Choroid plexus epithelial cell (primary cell): ENCODE data around the gene APBA2.

Experiments
- DNase-seq: peaks from one replicate; pipeline ENCODE4 v3.0.0-alpha.2; 2010; ENCODE audit warnings: low read depth
- H3K4me3 ChIP-seq: 2 replicates; pipeline ENCODE4 v1.5.1; 2011; ENCODE audit warnings: low read depth, mild to moderate bottlenecking, control low read depth, low read length, moderate library complexity
- TF ChIP-seq, protein P1 (sequence below): conservative IDR thresholded peaks from 2 replicates; pipeline ENCODE4 v1.5.1; 2011; ENCODE audit warnings: low read depth, mild to moderate bottlenecking, control low read depth, inconsistent platforms, low read length, moderate library complexity

The APBA2 gene

DNA sequence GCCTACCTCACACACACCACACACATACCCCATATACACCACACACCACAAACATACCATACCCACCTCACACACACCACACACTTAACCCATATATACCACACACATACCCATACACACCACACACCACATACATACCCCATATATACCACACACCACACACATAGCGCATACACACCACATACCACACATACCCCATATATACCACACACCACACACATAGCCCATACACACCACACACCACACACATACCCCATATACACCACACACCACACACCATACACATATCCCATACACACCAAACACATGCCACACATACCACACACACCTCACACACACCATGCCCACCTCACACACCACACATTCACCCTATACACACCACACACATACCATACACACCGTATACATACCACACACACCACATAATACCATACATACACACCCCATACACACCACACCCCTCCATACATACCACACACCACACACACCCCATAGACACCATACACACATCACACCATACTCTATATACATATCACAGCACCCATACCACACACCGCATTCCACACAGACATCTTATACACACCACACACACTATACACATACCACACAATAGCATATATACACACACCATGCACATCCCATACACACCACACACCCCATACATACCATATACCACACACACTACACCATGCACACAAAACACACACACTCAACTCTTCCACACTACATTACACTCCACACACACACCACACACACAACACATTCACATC is 29.5 kb downstream of the APBA2 start:
- no peak overlapping the region for H3K4me3 ChIP-seq
- TF ChIP-seq, protein P1, sequence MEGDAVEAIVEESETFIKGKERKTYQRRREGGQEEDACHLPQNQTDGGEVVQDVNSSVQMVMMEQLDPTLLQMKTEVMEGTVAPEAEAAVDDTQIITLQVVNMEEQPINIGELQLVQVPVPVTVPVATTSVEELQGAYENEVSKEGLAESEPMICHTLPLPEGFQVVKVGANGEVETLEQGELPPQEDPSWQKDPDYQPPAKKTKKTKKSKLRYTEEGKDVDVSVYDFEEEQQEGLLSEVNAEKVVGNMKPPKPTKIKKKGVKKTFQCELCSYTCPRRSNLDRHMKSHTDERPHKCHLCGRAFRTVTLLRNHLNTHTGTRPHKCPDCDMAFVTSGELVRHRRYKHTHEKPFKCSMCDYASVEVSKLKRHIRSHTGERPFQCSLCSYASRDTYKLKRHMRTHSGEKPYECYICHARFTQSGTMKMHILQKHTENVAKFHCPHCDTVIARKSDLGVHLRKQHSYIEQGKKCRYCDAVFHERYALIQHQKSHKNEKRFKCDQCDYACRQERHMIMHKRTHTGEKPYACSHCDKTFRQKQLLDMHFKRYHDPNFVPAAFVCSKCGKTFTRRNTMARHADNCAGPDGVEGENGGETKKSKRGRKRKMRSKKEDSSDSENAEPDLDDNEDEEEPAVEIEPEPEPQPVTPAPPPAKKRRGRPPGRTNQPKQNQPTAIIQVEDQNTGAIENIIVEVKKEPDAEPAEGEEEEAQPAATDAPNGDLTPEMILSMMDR: no peak
- DNase-seq: no peak

DNA sequence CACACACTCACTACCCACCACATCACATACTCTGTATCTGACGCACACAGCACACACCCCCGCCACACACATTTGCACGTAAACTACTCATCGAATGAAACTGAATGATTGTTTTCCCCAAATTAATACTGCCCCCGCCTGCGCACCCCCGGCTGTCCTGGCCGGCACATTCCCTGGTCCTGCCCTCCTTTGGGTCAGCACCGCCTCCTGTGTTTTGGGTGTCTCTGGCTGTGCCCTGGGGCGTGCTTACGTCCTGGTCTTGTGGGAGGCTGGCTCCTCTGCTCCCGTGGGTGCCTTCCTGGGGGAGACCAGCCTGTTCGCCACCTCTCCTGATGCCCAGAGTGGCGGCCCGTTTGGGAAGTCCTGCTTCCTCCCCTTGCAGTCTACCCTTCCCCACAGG is 30.2 kb downstream of the APBA2 start:
- TF ChIP-seq, protein P1: no peak
- no peak for DNase-seq
- H3K4me3 ChIP-seq: no peak overlapping the region

DNA sequence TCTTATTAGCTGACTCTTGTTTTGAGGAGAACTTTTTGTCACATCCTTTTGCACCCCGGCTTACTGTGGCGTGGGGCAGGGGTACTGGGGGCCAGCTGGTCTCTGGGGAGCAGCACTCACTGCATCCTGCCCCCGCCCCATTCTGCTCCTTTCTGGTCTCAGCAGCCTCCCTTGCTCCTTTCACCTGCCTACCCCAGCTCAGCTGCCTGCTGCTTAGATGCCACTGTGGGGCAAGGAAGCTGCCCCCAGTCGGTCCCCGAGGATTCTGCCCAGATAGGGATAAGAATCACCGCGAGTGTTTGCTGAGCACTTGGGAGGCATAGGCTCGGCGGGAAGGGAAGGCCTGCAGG is 32.0 kb downstream of the APBA2 start:
- DNase-seq: no peak

DNA sequence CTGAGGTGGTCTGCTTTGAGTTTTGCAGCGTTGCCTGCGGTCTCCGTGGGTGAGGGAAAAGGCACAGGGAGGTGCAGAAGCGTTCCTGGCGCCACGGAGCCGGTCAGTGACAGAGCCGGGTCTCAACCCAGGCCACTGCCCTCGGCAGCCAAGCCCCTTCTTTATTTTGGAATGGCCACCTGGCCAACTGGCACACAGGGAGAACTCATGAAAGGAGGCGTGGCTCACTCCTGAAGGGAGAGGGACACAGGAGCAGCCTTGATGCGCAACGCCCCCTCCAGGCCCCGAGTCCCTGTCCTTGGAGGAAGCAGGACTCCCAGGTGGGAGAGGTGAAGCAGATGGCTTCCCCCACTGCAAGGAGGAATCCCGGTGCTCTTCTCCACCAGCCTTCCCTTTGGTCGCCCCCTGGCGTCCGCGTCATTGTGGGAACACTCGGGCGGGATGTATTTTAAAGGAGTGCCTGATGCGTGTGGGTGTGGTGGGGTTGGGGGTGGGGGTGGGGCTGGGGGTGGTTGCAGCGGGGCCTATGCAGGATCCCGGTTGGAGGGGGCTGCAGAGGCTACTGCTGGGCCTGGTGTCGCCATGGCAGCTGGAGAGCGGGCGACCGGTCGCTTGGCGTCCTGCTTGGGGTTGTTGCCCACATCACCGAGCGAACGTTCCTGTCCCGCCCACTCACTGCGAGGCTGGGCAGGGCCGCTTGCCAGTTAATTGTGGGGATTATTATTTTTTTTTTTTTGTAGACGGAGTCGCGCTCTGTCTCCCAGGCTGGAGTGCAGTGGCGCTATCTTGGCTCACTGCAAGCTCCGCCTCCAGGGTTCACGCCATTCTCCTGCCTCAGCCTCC is 32.6 kb downstream of the APBA2 start:
- TF ChIP-seq, protein P1: peak; percentile 40
- DNase-seq: no peak
- H3K4me3 ChIP-seq: no peak overlapping the region

More for the DNA sequence above, 32.0 kb downstream of the APBA2 start:
- H3K4me3 ChIP-seq: no peak overlapping the region
- TF ChIP-seq, protein P1: no peak

DNA sequence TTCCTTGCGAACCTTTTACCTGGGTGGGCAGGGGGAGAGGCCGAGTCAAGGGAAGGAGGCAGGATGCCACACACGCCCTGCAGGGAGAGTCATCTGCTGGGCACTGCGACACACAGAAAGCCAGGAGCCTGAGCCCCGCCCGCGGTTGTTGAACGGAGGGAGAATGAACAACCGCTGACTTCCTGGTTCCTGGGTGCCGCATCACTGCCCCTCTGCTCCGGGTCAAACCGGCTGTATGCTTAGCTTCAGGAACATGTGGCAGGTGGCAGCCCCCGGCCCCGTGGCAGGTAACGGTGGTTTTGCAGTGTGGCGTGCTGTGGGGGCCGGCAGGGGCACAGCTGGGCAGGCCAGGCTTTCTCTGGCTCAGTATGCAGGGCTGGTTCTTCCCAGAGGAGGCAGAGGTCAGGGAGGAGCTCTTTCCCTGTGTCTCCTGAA is 33.4 kb downstream of the APBA2 start:
- TF ChIP-seq, protein P1: no peak
- H3K4me3 ChIP-seq: no peak overlapping the region
- DNase-seq: no peak

DNA sequence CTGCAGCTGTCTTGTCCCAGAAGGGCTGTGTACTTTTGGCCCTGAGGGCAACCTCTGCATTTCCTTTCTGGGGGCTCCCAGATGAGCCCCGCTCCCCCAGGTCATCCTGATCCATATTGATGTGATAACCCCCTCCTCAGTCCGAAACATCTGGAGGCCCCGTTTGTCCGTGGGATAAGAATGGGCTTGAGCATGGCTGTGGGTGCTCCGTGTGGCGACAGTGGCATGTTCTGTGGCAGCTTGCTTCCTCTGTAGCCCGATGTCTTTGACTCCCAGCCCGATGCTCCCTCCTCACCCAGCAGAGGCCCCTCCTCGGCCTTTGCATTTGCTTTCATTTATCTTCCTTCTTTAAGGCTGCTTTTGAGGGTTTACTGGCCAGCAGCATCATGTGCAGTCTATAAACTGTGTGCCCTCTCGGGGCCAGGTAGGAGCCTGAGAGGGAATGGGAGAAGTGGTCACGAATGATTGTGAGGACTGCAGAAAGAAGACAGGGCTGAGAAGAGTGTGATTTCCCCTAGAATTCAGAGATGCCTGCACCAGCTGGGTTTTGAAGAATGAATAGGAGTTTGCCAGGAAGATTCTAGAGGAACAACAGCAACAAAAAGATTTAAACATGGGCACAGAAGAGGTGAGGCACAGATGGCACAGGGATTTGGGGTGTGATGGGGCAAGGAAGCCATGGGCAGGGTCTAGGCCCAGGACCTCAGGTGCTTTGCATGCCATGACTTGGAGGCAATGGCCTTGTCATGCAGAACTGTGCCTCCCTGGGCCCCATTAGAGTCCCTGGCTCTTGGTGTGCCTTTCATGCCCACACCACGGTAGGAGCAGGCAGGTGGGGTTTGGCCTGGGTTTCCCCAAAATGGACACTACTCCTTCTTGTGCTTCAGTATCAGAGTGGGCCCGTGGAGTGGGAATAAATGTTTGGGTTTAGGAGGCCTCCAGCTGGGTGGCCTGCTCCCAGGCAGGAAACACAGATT is 34.2 kb downstream of the APBA2 start:
- no peak overlapping the region for H3K4me3 ChIP-seq

More for the DNA sequence above, 34.2 kb downstream of the APBA2 start:
- TF ChIP-seq, protein P1: no peak
- no peak for DNase-seq
